Measurements from ENCODE around the gene MAML2. TPM values are rescaled to one million over a fixed set of nuclear protein-coding genes. Genes with fewer than 3 reads are reported as not detected.

Gene MAML2
- total RNA-seq, 1 experiment from 2014 or later: 2.7 TPM

DNA sequence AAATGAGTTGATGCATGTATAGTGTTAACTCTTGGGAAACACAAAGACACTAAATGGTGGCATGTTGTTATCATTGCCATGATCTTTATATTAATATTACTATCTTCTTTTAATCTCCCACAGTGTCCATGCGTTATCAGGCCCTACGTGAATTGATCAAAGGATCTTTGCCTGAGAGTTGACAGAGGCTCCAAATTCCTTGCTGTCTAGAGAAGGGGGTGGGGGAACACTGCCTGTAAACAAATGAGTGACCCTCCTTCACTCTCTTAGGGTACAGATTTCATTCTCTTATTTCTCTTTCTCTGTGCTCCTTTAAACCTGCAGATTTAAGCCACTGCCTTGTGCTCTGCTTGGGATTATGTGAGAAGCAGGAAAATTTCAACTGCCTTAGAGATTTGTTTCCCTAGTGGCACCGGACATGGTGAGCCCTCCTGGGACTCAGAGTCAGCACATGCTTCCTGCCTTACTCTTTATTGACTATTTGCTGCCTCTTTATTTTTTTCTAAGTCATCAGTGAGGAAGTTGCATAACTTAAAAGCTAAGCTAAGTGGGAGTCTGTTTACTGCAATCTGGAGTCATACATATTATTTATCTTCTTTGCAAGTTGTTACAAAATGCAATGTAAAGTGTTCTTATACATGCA is 122.9 kb downstream of the MAML2 start:
- Histone ChIP-seq H2AK5ac (ENCODE audit: insufficient read length, low read length) (no peak overlapping the region), H3K23ac (ENCODE audit: insufficient read length, low read depth, low read length) (no peak overlapping the region), H3K14ac (ENCODE audit: insufficient read depth, low read length) (no peak overlapping the region), H3K27ac (ENCODE audit: insufficient read length, low read depth, low read length) (no peak overlapping the region), H2BK12ac (ENCODE audit: insufficient read length, low read depth, low read length) (no peak overlapping the region), H3K56ac (ENCODE audit: insufficient read length, low read depth, low read length) (no peak overlapping the region), H3K9ac (ENCODE audit: extremely low read depth, insufficient read length, low read length) (no peak overlapping the region), H3T11ph (ENCODE audit: low read length) (no peak overlapping the region), H3K79me1 (ENCODE audit: insufficient read depth, low read depth, low read length, poor library complexity, severe bottlenecking) (no peaks in the 10 kb centered on the region), H2BK20ac (ENCODE audit: low read depth, low read length, poor library complexity, severe bottlenecking) (no peak overlapping the region), H2BK5ac (ENCODE audit: insufficient read length, low read length) (no peak overlapping the region), H3K23me2 (ENCODE audit: insufficient read length, low read depth, low read length, poor library complexity, severe bottlenecking) (no peaks in the 10 kb centered on the region), H3K79me2 (ENCODE audit: insufficient read depth, low read length) (no peaks in the 10 kb centered on the region; the same call in 1 of the 2 replicates), H4K91ac (ENCODE audit: insufficient read length, low read depth, low read length) (no peak overlapping the region), H3K18ac (ENCODE audit: insufficient read length, low read depth, low read length) (no peak overlapping the region), H3K4ac (ENCODE audit: low read depth, low read length) (no peak overlapping the region), H3K9me3 (ENCODE audit: control insufficient read depth, low read depth, low read length) (no peaks in the 10 kb centered on the region), H4K5ac (ENCODE audit: insufficient read length, low read depth, low read length) (no peak overlapping the region), H2BK120ac (ENCODE audit: low read depth, low read length, poor library complexity, severe bottlenecking) (no peak overlapping the region), H4K8ac (replicated peaks; ENCODE audit: insufficient read length, low read depth, low read length) (no peak overlapping the region), H3K27me3 (ENCODE audit: insufficient read depth, low read length) (no peaks in the 10 kb centered on the region), H3K4me2 (ENCODE audit: insufficient read depth, insufficient read length, low read length) (no peak overlapping the region), H4K20me1 (ENCODE audit: control insufficient read depth, insufficient read depth, insufficient read length) (no peaks in the 10 kb centered on the region), H2BK15ac (ENCODE audit: low read depth, low read length) (no peak overlapping the region), H3K4me1 (ENCODE audit: insufficient read depth, low read length) (peaks cover 7% of the 10 kb centered on the region; the same call in 1 of the 2 replicates), H2AFZ (ENCODE audit: low read length) (peak overlapping the region; percentile 45)
- TF ChIP-seq, protein P1, sequence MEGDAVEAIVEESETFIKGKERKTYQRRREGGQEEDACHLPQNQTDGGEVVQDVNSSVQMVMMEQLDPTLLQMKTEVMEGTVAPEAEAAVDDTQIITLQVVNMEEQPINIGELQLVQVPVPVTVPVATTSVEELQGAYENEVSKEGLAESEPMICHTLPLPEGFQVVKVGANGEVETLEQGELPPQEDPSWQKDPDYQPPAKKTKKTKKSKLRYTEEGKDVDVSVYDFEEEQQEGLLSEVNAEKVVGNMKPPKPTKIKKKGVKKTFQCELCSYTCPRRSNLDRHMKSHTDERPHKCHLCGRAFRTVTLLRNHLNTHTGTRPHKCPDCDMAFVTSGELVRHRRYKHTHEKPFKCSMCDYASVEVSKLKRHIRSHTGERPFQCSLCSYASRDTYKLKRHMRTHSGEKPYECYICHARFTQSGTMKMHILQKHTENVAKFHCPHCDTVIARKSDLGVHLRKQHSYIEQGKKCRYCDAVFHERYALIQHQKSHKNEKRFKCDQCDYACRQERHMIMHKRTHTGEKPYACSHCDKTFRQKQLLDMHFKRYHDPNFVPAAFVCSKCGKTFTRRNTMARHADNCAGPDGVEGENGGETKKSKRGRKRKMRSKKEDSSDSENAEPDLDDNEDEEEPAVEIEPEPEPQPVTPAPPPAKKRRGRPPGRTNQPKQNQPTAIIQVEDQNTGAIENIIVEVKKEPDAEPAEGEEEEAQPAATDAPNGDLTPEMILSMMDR (conservative IDR thresholded peaks at IDR 0.05): no peak
- H3K27ac Mint-ChIP-seq: peak overlapping the region; percentile 1 to 46 (median 46); a peak in 5 of 7 replicates
- H3K9me3 Mint-ChIP-seq: no peaks in the 10 kb centered on the region
- no peak for DNase-seq
- no peak overlapping the region for H3K4me3 Mint-ChIP-seq
- H3K27me3 Mint-ChIP-seq (ENCODE audit: low read depth): no peaks in the 10 kb centered on the region
- peaks cover 10 to 19% of the 10 kb centered on the region in 2 experiments for H3K4me1 Mint-ChIP-seq
- WGBS (ENCODE audit: extremely low coverage, insufficient read length, low lambda C conversion rate): no CpG with 5 or more reads among the region's 3 CpGs
- H3K36me3 Mint-ChIP-seq (ENCODE audit: insufficient read depth in 1 of 3, low read depth in 3 of 3): no peaks in the 10 kb centered on the region
